ENCODE data around the gene IL6R.
A peak's percentile ranks its signal among the peaks of the same experiment; 100 is the strongest.

Gene IL6R

DNA sequence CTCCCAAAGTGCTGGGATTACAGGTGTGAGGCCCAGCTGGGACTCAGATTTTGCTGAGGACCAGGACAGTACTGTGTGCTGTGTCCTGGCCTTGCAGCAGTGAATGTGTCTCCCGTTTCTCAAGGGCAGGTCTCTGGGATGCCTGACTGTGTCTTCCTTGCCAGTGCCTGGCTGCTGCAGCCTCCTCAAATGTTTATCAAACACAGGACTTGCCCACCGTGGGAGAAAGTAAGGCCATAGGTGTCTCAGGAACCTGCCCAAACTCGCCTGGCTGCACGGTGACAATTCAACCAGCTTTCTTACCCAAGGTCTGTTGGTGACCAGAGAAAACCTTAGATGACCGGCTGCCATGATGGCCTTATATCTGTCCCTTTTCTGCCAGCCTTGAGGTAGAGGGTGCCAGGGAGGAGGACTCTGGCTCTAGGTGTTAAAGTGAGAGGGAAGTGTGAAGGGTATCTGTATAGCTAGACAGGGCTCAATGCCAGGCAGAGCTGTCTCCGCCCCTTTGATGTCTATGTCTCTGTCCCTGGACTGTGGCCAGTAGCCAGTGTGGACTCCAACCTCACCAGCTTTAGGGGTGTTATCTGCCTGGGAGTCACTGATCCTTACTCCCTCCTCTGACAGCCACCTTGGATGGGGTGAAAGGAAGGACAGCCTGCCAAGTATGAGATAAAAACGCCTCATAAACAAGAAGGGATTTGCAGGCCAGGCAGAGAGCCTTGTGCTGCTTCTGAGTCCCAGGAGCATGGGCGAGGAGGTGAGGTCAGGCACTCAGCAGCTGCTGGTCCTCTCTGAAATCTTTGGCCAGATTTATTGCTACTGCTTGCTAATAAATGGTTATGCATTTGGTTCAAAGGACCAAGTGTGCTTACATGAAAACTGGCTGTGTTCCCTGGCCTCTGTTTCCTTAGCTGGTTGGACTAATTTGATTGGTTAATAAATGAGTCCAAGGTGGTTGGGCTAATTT lies 22.3 kb downstream of the IL6R start:
- DNase-seq (ENCODE audit: low read depth), result peak; percentile 60

DNA sequence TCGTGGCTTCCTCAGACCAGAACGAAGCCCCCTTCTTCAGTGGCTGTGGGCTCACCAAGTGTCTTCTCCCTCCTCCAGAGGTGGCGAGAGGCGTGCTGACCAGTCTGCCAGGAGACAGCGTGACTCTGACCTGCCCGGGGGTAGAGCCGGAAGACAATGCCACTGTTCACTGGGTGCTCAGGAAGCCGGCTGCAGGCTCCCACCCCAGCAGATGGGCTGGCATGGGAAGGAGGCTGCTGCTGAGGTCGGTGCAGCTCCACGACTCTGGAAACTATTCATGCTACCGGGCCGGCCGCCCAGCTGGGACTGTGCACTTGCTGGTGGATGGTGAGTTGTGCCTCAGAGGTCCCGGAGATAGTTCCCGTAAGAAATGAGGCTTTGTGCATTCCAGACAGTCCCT lies 24.0 kb downstream of the IL6R start:
- no peak for DNase-seq (ENCODE audit: low read depth)

DNA sequence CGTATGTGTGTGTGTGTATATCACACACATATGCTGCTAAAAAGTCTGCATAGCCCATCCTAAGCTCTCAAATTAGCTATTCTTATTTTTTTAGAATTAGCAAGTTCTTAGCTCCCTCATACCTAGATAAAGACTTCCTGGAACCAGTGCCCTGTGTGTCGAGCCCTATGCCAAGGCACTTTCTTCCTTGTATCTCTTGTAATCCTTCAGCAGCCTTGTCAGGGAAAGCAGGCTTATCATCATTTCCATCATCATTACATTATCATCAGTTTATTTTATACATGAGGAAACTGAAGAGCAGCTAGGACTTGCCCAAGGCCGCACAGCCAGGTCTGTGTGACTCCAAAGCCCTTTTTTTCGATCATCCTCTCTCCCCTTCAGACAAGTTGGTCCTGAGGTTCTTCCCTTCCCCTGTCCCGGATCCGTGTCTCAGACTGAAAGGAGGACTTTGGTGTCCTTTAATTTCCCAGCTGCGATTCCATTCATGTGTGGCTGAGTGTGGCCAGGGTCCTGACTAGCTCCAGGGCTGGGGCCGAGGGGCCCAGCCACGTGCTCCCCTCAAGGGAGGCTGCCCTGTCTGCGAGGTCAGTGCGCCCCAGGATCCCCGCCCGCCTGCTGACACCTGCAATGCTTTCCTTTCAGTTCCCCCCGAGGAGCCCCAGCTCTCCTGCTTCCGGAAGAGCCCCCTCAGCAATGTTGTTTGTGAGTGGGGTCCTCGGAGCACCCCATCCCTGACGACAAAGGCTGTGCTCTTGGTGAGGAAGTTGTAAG lies 24.9 kb downstream of the IL6R start:
- no peak for DNase-seq (ENCODE audit: low read depth)

DNA sequence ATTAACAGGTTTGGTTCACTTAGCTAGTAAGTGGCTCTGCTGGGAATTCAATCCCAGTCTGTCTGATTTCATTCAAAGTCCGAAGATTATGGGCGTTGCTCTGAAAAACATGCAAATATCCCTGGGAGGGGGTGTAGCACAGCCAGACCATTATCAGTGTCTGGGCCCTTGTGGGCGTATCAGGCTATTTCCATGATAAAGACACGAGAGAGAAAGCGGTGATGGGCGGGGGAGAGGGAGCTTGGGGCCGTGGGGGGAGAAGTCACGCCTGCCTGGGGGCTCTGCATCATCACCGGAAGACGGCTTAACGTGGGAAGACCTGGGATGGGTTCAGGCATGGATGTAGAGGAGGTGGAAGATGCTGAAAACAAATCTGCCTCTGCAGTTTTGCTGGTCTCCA lies 25.8 kb downstream of the IL6R start:
- DNase-seq (ENCODE audit: low read depth), result no peak

DNA sequence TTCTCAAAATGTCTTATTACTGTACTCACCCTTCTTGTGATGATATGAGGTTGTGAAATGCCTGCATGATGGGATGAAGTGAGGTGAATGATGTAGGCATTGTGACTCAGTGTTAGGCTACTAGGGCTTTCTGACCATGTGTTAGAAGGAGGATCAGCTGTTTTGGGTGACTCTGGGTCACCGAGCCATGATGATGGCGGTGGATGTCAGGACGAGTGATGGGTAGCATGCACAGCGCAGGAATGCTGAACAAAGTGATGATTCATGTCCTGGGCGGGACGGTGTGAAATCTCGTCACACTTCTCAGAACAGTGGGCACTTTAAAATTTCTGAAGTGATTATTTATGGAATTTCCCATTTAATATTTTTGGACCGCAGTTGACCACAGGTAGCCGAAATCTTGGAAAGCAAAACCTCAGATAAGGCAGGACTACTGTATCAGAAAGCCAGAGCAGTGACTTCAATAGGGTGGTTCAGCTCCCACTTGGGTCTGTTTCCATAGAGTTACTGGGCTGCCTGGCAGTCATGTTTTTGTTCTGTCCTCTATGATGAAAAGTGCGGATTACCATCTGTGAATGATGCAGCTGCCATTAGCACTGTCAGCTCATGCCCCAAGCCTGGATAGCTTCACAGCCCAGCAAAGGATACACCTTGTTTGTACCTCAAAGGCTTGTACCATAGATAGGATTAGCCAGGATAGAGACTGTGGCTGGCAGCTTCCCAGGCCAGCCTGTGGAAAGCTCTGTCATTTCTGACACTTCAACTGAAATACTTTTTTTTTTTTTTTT lies 26.6 kb downstream of the IL6R start:
- DNase-seq (ENCODE audit: low read depth), result peak; percentile 99

DNA sequence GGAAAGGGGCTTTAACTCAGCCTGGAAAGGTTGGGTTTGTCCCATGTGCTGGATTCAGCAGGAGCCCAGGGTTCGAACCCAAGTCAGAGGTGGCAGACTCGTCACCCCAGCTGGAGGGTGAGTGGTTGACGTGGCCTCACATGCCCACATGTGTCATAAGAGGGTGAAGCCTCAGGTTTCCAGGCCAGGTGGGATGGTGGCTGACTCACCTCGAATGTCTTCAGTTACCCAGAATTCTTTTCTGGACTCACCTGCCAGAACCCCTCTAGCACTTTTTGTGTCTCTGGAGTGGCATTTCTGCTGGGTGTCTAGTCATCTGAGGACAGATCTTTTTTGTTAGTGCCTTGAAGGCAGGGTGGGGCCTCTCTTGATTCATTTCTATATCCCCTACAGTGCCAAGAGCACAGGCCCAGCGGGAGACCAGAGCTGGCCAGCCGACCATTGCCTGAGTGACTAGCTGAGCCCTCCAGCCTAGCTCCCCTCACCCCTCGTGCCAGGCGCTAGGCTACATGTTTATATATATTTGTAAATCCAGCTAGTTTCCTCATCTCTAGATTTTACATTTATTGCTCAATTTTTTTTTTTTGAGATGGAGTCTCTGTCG lies 28.1 kb downstream of the IL6R start:
- DNase-seq (ENCODE audit: low read depth), result no peak

DNA sequence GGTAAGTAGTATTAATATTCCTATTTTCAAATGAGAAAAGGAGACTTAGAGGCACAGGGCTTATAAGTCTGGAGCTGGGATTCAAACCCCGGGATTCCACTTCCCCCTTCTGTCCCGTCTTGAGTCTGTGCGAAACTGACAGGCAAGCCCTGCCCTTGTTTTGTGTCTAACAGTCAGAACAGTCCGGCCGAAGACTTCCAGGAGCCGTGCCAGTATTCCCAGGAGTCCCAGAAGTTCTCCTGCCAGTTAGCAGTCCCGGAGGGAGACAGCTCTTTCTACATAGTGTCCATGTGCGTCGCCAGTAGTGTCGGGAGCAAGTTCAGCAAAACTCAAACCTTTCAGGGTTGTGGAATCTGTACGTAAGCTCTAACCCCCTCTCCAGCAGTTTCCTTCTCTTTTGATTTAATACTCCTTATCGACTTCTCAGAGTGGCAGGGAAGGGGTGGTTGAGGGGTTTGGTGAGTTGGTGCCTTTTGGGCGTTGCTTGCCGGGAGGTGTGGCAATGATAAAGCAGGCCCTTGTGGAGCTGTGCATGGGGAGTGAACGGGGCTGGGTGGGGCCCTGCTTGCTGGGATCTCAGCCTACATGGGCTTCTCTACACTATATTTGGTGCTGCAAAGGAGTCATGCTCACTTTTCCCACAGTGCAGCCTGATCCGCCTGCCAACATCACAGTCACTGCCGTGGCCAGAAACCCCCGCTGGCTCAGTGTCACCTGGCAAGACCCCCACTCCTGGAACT lies 29.4 kb downstream of the IL6R start:
- peak; percentile 33 for DNase-seq (ENCODE audit: low read depth)

DNA sequence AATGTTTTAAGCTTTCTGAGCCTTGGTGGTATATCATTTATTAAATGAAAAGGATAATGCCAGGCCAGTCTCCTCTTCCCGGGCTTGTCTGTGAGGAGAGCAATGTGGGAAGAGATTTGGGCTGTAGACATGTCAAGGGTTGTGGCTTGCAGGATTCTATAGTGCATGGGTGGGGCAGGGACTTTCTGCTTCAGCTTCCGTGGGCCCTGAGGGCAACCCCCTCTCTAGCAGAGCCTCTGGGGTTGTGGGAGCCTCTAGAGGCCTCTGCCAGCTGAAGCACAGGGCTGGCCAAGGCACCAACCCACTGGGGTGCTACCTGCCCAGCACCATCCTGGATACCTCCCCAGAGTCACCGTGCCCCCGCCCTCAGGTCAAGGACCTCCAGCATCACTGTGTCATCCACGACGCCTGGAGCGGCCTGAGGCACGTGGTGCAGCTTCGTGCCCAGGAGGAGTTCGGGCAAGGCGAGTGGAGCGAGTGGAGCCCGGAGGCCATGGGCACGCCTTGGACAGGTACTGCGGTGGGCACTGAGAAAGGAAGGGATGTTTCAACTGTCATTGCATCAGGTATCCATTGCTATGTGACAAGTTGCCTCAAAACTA lies 30.6 kb downstream of the IL6R start:
- no peak for DNase-seq (ENCODE audit: low read depth)

DNA sequence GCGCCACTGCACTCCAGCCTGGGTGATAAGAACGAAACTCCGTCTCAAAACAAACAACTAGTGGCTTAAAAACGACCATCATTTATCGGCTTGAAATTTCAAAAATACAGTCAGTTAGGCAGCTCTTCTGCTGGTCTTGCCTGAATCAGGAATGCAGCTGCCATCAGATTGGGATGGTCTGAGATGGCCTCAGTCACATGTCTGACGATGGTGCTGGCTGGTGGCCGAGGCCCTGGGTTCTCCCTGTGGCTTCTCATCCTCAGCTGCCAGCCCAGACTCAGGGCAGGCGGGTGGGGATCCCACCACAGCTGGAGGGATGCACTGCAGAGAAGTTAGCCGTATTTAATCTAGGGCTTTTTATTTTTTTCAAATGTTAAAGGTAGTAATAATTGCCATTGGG lies 31.3 kb downstream of the IL6R start:
- no peak for DNase-seq (ENCODE audit: low read depth)

DNA sequence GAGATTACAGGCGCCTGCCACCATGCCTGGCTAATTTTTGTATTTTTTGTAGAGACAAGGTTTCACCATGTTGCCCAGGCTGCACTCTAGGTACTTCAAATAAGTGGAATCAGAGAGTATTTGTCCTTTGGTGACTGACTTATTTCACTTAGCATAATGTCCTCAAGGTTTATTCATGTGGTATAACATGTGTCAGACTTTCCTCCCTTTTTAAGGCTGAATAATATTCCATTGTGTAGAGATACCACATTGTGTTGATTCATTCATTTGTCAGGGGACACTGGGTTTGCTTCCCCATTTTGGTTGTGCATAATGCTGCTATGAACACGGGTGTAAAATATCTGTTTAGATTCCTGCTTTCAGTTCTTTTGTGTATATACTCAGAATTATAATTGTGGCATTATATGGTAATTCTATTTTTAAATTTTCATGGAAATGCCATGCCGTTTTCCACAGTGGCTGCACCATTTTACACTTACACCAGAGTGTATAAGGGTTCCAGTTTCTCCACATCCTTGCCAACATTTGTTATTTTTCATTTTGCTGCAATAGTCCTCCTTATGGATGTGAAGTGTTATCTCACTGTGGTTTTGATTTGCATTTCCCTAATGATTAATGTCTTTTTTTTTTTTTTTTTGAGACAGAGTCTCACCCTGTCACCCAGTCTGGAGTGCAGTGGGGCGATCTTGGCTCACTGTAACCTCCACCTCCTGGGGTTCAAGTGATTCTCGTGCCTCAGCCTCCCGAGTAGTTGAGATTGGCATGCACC lies 35.1 kb downstream of the IL6R start:
- DNase-seq (ENCODE audit: low read depth), result no peak

DNA sequence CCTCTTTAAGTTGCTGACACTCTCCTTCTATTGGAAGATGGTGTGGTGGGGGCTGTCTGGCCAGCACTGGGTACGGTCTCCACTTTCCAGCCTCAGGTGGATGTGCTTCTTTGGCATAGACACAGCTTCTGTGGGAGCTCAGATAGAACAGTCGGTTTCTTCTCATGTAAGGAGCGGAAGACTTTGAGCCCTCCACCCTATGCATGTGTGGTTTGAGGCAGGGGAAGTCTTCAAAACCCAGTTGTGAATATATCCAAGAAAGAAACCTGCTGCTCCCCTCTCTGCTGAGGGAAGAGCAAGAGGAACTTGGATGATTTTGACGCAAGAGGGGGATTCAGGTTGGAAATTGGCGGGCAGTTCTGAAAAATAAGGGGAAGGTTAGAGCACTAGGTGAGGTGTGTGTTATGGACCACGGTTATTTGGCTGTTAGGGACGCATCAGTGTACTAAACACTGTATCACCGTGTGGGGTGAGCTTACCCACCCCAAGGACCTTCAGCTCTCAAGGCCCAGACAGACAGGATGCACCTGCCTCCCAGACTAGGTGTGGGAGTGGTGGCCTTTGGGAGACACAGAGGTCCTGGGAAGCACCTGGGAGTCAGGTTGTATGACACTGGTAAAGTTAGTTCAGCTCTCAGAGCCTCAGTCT lies 36.2 kb downstream of the IL6R start:
- DNase-seq (ENCODE audit: low read depth), result no peak

DNA sequence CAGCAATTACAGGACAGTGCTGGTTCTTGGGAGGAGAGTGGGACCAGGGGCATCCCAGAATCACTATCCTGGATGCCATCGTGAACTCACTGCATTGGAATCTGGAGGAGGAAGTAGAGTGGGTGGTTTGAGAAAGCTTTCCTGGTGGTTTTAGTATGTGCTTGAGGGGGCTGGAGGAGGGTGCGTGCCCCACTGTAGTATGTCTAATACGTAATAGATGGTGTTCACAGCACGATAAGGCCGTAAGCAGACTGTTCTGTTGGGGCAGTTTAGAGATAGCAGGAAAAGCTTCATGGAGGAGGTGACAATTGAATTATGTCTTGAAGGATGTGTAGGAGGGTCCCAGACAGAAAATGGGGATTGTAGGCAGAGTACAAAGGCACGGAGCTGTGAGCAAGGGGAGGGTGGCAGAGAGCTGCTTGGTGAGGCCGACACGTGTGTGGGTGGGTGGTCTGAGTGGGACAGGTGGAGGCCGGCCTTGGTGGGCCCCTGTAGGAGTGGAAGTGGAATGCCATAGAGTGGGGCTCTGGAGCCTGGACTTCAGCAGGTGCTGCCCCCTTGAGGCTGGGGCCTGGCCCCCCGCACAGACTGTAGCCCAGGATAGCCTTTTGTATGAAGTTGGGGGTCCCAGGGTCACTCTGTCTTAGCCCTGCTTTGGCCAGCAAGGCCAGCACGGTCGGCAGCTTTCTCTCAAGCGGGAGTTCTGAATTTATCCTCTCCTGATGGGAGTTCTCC lies 37.0 kb downstream of the IL6R start:
- peak; percentile 82 for DNase-seq (ENCODE audit: low read depth)

DNA sequence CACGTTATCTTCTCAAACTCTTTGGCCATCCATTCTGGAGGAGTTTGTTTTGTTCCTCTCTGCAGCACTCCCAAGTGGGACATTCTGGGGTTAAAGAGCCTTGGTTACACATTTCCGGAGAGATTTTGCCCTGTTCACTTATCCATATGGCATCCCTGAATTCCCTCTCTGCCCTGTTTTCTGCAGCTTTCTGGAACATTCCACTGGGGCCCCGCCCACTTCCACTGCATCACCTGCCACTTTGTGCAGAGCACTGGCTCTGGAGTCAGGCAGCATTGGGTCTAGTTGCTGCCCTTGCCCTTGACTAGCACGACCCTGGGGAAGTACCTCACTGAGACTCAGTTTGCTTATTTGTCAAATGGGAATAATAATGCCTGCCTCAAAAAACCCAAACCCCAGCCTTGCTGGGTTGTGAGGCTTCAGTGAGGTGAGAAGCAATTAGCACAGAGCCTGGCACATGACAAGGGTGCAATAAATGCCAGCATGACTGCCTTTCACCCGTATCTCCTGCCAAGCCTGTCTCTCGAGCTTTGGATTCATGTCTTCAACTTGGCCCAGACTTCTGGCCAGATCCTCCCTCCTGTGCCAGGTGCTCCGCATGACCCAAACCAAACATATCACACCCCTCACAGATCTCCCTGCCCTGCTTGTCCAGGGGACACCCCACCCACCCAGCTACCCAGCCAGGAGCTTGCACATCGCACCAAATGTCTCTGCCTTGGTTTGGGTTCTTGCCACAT lies 38.3 kb downstream of the IL6R start:
- DNase-seq (ENCODE audit: low read depth), result no peak

DNA sequence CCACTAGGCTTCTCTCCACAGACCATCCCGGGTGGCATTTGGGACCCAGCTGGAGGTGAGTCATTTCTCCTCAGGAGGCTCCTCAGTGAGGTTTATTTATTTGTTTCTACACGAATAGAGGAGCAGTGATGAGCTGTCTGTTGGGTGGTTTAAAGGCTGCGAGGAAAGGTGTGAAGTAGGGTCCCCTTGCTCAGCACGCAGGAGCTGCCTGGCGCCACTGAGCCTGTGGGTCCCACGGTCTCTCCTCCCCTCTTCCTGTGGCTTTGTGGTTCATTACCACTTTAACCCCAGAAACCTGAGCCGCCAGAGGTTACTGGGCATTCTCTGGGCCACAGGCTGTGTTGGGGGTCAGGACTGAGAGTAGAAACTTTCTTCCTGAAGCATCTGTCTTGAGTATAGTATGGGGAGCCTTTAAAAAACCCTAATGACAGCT lies 39.9 kb downstream of the IL6R start:
- DNase-seq (ENCODE audit: low read depth), result peak; percentile 48

DNA sequence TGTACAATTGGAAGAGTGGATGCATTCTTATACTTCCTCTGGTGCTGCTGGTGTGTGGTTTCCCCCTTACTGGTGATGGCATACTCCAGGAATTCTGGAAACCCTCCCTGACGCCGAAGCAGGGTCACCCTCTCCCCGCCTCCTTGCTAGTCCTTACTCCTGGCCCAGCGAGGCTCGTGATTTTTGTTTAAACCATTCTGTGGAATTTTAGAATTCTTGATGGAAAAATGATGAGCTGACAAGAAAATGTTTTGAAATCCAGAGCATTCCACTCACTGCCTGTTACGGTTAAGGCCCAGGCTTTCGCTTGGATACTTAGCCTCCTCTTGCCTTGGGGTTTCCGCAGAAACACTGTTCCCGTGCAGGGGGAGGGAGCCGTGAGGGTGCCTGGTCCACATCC lies 41.1 kb downstream of the IL6R start:
- peak; percentile 93 for DNase-seq (ENCODE audit: low read depth)

DNA sequence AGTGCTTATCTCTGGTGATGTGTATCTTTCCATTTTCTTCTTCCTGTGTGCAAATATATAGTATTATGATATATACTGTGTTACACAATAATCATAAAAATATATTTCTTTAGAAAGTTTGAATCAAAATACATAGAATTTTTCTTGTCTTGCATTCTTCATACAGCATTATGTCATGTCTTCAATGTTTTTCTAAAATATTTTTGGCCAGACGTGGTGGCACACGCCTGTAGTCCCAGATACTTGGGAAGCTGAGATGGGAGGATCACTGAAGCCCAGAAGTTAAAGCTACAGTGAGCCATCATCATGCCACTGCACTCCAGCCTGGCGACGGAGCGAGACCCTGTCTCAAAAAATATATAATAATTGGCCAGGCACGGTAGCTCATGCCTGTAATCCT lies 41.6 kb downstream of the IL6R start:
- DNase-seq (ENCODE audit: low read depth), result no peak

DNA sequence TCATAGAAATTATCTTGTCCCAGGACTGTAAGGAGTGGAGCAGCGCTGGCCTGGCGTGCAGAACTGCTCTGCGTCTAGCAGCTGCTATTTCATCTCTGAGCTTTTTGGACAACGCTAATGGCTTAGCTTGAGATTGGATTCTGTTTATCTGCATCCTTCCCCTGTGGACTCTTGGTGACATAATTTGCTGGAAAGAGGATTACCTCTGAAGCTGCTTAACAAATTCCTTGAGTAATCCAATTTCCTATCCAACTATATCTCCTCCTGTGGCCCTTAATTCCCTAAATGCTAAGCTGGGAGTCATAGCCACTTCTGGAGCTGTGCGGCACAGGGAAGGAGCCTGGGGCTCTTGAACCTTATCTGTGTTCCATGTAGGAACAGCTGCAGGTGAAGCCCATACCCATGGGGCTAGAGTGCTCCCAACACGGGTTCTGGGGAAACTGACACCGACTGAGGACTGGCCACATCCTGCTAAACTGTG lies 43.2 kb downstream of the IL6R start:
- no peak for DNase-seq (ENCODE audit: low read depth)

DNA sequence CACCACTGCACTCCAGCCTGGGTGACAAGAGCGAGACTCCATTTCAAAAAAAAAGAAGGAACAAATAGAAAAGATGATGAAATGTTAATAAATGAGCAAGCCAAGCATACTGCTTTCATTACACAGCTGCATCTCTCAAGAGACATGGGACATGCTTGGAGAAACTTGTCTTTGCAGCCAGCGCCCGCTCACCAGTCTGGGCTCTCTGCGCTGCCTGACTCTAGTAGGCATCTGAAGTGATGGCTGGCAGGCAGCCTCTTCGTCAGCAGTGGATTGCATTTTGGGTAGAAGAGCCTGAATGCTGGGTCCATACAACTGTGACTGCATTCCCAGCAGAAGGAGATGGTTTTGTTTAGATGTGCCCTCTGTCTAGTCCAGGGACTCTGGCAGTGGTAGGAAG lies 48.0 kb downstream of the IL6R start:
- no peak for DNase-seq (ENCODE audit: low read depth)
